Muscle of back (tissue), 13 donors: ENCODE measurements around the gene GPR34. TPM values are rescaled to one million over a fixed set of nuclear protein-coding genes. Genes with fewer than 3 reads are reported as not detected.
"Not testable (repeated sequence)": the region's sequence is repeated elsewhere in the genome, so short reads cannot be mapped to it uniquely, and the experiment has no call there.

ENCODE experiments used
- DNase-seq, 3 donors: peaks; one replicate each; pipeline versions ENCODE4 v3.0.0 to v3.0.0-alpha.2; 2013
- long read RNA-seq, 9 donors: transcript quantifications; one replicate each; lab custom pipeline, GENCODE V29; 2026
- polyA plus RNA-seq, 10 donors: library from polyadenylated mRNA; unstranded; fragments of 120-200 nt; gene quantifications; one replicate each; pipeline ENCODE4 v1.2.1, GENCODE V29; 2013; ENCODE audit not compliant: insufficient read length in 10 of 10

The GPR34 gene, protein sequence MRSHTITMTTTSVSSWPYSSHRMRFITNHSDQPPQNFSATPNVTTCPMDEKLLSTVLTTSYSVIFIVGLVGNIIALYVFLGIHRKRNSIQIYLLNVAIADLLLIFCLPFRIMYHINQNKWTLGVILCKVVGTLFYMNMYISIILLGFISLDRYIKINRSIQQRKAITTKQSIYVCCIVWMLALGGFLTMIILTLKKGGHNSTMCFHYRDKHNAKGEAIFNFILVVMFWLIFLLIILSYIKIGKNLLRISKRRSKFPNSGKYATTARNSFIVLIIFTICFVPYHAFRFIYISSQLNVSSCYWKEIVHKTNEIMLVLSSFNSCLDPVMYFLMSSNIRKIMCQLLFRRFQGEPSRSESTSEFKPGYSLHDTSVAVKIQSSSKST
- polyA plus RNA-seq: 10 to 100 TPM in 1 of 10 donors, 1 to 10 TPM in 9; 4.0 to 10.8 (median 7.4) TPM
- long read RNA-seq, donor 1, partial matches to known transcripts: 0 of 3 reads
- long read RNA-seq, donor 1, other reads (novel, unspliced or antisense): 0 of 3 reads
- long read RNA-seq, donor 2, partial matches to known transcripts: 0 of 1 reads
- long read RNA-seq, donor 2, other reads (novel, unspliced or antisense): 0 of 1 reads
- long read RNA-seq, donor 3: 0 reads
- long read RNA-seq, donor 4, partial matches to known transcripts: 0 of 2 reads
- long read RNA-seq, donor 4, other reads (novel, unspliced or antisense): 0 of 2 reads
- long read RNA-seq, donor 5, transcript GPR34-202 (3 exons, 1,928 nt): major isoform, 6 of 7 reads
- long read RNA-seq, donor 5, partial matches to known transcripts: 0 of 7 reads
- long read RNA-seq, donor 5, other reads (novel, unspliced or antisense): 0 of 7 reads
- long read RNA-seq, donor 6, partial matches to known transcripts: 0 of 4 reads
- long read RNA-seq, donor 6, other reads (novel, unspliced or antisense): 0 of 4 reads
- long read RNA-seq, donor 7: 0 reads
- long read RNA-seq, donor 8, partial matches to known transcripts: 0 of 2 reads
- long read RNA-seq, donor 8, other reads (novel, unspliced or antisense): 0 of 2 reads
- long read RNA-seq, donor 9: 0 reads

DNA sequence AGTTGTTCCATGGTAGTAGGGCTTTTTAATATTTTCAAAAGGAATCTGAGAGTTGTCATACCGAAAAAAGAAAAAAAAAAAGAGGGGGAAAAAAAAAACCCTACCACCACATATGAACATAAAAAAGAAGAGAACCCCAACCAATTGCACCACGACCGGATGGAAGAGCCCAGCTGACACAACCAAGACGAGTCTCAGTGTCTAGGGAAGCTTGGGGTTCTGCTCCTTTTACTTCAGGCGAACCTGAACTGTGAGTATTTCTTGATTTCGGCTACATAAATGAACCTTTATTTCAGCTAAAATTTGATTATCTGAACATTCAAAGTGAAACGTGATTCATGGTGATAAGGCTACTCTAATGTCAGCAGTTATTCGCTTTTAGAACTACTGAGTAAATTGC lies at the start of gene GPR34:
TSS of gene GPR34 (plus strand) at position 139 of the 400 bp plus-strand sequence. CDS start 6,661 bp downstream, outside the sequence.
- no peak for DNase-seq

DNA sequence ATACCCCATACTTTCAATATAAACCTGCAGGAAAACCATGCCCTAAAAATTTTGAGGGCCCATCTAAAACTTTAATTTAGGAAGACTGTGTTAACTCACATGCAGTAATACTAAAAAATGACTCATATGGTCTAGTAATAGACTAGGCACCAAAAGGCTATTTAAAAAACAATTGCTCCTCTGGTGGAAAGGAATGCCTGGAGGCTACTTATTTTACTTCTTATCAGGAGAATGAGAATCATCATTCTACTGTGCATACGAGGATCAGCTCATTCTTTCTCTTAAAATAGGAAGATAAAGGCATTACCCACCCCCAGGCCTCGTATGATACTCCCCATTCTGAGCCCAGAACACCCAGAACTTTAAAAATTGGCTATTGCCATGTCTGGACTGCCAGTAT lies 42.6 kb upstream of the GPR34 start:
- not testable (repeated sequence) for DNase-seq

DNA sequence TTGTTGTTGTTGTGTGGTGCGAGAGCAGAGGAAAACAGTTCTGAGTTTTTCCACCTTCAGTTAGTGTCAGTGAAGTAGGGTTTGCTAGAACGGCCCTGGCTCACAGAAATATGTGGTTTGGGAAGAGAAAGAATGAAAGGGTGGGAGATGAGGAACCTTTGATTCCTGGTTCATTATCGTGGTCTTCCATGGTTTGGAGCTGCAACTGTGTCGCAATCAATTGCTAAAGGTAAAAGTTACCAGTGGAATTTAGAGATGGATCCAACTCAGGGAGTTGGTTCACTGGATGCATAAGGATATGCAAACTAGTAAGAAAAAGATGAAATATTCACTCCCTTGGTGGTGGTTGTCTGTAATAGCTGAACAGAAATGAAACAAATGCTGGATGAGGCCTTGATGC lies 35.6 kb upstream of the GPR34 start:
- no peak for DNase-seq

DNA sequence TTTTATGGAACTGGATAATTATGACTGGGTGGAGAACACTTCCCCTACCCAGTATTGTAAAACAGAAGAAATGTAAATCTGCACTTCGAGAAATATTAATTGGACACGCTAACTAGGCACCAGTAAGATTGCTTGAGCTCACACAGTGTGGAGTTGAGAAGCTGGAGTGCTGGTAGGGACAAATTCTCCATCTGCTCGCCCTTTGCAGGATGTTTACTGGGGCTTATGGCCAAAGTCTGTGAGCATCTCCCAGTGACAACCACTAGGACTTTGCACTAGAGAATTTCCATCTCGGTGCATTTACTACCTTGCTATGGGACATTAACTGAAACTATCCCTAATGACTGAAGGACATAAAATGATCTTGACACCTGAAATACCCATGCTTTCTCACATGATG lies 33.7 kb upstream of the GPR34 start:
- no peak for DNase-seq

DNA sequence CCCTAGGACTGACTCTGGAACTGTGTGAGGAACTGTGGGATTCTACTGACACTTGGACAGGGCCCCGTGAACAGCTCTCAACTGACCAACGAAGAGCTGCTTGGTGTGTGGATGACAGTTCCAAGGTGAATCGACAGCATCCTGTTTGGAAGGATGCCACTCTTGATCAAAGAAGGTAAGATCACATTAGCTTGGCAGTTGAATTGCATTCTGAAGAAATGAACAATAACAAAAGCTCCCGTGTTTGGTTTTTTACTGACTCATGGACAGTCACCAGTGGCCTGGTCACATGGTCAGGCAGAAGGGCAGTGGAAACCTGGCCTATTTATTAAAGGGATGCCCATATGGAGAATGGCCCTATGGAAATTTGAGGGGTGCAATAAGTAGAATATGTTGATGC lies 33.1 kb upstream of the GPR34 start:
- DNase-seq: no peak

DNA sequence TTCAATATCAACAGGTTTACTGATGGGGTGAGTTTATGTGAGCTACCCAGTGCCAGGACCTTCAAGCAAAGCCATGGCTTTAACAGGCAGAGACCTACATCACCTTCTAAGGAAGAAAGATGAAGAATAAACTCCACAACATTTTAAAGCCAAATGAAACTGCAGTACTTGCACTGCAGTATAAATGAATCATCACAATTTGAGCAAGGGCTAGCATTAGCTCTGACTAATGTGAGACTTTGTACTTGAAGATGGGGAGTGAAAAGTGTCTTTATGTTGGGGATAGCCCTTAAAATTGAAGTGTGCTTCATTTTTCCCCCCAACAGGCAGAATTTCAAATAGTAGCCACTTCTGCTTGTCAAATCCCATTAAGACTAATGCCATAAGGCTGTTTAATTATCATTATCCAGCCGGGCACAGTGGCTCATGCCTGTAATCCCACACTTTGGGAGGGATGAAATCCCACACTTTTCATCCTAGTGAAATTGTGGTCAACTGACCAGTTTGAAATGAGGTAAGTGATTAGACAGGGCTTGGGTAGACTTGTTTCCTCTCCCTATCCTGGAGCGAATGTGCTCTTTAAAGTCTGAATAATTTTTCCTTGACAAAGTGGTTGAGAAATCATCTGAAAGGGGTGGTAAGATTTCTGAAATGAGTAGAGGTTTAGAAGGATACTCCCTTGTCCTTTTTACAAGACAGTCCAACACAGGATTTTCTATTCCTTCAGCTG lies 27.2 kb upstream of the GPR34 start:
- DNase-seq: no peak

DNA sequence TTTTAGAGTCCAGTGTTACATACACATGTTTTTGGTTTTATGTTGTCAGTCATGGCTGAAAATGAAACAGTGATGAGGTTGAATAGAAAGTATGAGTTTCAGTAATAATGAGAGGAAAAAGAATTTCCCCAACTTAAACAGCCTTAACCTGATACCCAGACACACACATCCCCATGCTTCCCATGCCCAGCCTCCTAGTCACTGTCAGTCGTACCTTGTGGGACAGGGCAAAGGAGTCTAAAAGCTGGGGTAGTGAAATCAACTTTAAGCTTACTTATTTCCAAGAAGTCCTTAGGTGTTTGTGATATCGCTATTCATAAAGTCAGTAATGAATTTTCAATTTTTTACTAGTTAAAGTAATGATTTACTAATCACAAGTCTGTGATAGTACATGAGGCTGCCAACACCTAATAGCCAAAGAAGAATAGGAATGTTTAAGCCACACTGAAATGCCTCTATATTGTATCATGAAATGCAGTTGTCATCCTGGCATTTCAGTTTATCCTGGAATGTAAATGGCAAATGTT lies 24.3 kb upstream of the GPR34 start:
- DNase-seq: no peak

DNA sequence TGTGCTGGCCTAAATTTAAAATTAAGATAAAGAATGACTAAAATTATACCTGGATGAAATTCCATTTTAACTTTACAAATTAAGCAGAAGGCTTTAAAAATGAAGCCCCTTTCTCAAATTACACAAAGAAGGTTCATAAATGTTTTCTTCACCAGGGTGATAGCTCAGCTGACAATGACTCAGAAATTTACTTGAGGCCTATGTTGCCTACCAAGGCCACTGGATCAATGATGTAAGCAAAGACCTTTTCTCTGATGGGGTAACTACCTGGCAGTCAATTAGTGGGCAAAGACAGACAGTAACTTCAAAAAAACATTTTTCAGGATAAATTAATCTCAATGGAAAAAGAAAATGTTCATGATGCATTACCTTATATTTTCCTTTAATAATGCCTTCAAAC lies 23.9 kb upstream of the GPR34 start:
- DNase-seq: no peak

DNA sequence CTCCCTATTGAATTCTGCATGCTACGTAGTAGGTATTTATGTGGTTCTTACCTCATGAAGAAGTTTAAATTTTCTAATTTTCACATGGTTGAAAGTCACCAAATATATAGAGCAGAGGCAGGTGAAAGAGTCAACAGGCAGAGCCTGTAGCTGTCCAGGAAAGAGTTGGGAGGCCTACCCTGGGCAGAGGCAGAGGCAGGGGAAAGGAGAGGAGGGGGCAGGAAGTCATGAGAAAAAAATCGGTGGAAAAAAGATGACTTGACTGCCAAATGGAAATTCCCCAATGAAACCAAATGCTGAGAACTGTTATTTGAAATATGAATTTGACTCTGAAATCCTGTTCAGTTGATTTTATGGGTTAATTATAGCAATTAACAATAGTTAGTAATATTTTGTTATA lies 23.1 kb upstream of the GPR34 start:
- DNase-seq: peak in 1 of 3 donors; percentile 37

DNA sequence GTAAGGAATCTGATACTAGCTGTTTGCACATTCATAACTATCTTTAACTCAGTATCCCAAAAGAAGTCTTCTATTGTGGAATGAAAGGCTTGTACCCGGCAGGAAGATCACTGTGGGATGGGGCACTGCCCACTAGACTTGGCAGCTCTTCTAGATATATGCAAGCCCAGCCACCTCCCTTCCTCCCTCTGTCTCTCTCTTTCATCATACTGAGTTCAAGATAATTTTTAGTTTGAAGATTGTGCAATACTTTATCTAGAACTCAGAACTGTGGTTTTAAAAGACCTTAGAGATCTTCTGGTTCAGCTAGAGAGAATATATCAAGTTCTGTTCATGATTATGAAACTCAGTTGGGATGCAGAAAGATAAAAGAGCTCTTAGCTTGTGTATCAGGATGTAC lies 22.5 kb upstream of the GPR34 start:
- no peak for DNase-seq

DNA sequence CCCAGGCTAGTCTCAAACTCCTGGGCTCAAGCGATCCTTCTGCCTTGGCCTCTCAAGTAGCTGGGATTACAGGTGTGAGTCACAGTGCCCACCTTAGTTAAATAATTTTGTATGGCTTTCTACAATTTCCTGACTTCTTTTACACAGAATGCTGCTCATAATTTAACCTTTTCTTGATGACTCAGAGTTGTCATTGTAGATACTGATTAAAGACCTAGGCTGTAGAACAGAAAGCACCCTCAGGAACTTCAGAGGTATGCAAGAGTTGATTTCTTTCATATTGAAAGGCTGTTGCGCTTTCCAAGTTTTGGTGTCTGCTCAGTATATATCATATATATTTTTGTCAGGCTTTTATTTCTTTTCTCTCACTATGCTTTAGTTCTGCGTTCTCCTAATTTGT lies 21.1 kb upstream of the GPR34 start:
- DNase-seq: no peak

DNA sequence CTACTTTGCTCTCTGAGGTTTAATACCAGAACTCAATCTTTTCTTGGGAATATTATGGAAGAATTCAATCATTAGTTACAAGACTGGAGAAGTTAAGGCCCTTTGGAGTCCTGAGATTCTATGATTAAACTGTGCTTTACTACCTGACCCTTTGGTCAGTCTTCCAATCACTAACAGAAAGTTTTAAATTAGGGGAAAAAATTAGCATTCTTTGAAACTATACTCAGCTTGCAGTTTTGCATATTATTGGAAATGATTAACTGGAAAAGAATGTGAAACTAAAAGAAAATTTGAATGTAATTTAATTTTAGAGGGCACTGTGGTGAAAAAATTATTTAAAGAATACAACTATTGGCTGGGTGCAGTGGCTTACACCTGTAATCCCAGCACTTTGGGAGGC lies 18.7 kb upstream of the GPR34 start:
- DNase-seq: no peak

DNA sequence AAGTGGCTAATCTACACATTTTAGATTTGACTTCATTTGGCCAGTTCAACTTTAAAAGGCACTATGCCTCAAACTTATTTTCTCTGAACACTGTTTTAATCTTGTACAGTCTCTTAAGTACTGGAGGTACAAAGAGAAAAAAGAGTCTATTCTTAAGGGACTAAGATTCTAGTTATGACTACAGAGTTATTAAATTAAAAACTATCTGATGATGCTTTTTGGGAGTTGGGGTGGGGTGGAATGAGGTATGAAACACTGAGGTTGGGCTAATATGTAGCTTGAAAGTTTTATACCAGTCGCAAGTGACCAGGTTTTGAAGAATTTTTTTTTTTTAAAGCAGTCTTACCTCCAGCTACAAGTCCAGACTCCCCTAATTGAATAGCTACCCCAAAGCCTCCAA lies 17.7 kb upstream of the GPR34 start:
- DNase-seq: no peak

DNA sequence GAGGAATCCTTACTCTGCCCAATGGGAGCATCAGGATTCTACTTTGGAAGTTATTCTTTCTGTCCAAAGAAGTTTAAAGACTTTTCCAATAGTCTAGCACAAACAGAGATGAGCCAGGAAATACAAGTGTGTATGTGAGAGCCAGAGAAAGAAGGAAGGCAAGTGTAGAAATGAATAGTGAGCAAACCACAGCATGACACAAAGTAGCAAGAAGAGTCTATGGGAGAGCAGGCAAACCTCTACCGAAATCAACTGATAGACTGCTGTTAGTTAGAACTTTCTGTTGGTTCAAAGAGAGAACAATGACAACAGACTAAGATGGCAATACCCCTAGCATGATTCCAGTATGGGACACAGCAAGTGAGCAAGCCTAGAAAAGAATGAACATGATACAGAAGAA lies 16.1 kb upstream of the GPR34 start:
- no peak for DNase-seq

DNA sequence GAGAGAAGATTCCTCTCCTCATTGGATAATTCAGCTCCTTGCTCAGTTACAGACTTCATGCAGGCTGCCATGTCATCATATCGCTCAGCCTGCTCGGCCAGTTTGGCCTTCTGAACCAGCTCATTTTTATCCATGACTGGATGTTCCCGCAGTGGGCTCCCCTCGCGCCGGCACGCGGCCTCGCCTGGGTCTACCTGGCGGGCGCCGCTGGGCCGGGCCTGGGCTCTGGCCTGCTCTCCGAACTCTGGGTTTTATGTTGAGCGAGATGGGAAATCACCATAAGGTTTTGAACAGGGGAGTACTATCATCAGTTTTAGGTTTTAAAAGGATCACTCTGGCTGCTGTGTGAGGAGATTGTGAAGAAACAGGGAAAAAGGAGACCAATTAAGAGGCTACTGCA lies 12.4 kb upstream of the GPR34 start:
- not testable (repeated sequence) for DNase-seq

DNA sequence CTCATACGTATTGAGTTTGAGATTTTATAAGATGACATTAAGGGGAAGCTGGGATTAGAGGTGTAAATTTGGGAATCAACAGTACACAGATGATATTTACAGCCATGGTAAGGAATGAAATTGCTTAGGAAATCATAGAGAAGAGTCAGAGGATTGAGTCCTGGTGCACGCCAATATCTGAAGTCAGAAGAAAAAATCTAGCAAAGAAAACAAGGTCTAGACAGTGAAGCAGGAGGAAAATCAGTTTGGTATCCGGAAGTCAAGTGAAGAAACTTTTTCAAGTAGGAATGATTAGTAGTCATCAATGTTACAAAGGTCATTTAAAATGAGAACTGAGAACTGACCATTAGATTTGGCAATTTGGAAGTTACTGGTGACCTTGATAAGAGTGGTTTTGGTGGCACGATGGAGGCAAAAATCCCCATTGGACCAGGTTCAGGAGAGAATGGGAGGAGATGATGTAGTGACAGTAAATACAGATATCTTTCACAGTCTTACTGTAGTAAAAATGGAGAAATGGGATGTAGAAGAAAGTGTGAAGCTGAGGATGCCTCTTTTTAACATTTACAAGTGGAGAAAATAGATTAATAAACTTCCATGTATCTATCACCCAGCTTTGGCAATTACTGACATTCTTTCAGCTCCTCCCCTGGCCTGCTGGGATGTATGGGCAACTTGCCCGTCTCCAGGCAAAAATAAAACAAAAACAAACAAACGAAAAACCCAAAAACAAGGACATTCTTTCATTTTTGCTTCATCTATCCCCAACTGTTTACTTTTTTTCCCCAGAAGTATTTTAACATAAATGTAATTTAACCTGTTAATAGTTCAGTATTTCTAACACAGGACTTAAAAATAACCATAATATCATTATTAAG lies 11.4 kb upstream of the GPR34 start:
- DNase-seq: peak in 1 of 3 donors; percentile 36

DNA sequence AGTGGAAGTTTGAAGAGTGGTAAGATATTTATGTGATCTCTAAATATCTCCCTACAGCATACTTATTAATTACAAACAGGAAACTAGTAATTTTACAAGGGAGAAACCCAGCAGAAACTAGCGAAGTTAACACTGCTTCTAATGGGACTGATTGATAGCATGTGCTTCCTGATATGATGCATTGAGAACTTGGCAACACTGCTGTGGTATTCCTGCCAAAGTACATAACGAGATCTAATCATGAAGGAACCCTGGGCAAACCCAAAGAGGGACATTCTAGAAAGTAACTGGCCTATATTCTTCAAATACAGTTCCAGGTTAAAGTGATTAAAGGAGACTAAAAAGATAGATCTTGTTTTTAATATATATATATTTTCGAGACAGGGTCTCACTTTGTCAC lies 4.6 kb upstream of the GPR34 start:
- no peak for DNase-seq

DNA sequence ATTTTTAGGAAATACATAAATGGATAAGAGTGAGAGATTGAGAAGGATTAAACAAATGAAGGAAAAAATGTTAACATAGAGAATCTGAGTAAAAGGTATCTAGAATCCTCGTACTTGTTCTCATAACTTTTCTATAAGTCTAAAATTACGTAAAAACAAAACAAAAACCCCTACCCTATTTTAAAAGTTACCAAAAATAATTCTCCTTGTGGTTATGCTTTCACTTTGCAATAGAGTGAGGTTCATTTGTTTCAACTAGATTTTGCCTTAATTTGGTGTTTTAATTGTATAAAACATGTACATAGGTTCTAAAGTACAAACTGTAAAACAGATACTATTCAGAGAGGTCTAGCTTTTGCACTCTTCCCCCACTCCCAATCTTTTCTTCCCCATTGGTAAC lies 3.8 kb upstream of the GPR34 start:
- no peak for DNase-seq

DNA sequence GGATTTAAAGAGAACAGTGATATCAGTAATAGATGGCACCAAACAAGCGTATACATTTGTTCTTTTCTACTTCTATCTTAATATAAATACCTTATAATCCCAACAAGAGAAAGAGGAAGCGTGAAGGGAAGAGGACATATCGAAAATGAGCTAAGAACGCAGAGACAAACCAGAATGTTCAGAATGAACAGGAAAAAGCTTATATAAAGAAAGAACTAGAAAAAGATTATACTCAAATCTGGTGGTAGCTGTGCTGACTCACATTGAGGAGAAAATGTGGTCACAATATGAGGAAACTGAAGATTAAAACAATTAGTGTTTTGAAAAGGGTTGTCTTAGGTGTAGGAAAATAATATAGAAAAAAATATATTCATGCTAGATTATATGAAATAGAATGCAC lies 2.0 kb upstream of the GPR34 start:
- no peak for DNase-seq

DNA sequence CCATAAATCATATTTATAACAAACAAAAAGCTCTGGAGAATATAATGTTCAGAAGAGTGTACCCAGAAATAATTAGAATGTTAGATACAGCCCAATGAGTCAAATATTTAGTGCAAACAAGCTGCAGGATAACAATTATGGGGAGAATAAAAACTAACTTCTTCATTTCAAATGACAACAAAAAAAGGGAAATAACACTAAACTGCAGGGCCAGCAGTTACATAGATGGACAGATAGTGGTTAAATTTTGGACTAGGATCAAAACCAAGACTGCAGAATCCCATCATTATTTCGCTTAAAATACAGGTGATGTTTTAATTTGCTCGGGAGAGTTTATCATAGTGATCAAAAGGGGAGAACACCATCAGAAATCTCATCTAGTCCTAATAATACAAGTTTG lies 617 bp upstream of the GPR34 start:
- DNase-seq: no peak

DNA sequence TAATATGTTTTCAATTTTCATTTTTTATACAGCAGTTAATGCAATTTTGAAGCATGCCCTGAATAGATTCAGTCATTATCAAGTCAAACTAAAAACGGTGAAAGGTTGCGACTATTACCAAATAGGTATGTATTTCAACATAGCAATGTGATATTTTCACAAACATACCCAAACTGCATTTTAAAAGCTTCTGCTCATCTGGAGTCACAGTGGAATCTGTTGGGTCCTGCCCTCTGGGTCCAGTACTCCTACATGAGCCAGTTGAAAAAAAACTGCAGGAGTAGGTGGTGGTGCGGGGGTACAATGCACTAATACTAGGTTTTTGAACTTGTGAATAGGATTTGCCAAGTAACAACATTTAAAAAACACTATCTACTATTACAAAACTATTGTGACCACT lies 938 bp downstream of the GPR34 start:
- no peak for DNase-seq
